ENCODE data around the gene CLDN2. TPM values are rescaled to one million over a fixed set of nuclear protein-coding genes. Genes with fewer than 3 reads are reported as not detected.

CLDN2 gene
- total and polyA plus RNA-seq, 10 of the 15 experiments (the other 5 are each of a cell fraction or from before 2014, with no cell fraction given): 0.06 TPM; not detected in 9

DNA sequence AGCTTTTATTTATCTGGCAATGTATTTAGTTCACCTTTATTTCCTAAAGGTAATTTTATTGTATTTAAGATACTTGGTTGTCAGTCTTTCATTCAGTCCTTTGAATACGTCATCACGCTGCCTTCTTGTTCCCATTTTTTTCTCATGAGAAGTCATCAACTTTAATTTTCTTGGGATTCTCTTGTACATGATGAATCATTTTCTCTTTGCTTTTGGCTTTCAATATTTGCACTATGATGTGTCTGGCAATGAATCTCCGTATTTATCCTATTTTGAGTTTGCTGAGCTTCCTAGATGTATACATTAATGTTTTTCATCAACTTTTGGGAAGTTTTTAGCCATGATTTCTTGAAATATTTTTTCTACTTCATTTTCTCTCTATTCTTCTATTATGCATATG is 28.4 kb downstream of the CLDN2 start (continued):
- TF ChIP-seq, protein P1, sequence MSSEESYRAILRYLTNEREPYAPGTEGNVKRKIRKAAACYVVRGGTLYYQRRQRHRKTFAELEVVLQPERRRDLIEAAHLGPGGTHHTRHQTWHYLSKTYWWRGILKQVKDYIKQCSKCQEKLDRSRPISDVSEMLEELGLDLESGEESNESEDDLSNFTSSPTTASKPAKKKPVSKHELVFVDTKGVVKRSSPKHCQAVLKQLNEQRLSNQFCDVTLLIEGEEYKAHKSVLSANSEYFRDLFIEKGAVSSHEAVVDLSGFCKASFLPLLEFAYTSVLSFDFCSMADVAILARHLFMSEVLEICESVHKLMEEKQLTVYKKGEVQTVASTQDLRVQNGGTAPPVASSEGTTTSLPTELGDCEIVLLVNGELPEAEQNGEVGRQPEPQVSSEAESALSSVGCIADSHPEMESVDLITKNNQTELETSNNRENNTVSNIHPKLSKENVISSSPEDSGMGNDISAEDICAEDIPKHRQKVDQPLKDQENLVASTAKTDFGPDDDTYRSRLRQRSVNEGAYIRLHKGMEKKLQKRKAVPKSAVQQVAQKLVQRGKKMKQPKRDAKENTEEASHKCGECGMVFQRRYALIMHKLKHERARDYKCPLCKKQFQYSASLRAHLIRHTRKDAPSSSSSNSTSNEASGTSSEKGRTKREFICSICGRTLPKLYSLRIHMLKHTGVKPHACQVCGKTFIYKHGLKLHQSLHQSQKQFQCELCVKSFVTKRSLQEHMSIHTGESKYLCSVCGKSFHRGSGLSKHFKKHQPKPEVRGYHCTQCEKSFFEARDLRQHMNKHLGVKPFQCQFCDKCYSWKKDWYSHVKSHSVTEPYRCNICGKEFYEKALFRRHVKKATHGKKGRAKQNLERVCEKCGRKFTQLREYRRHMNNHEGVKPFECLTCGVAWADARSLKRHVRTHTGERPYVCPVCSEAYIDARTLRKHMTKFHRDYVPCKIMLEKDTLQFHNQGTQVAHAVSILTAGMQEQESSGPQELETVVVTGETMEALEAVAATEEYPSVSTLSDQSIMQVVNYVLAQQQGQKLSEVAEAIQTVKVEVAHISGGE (CRISPR knock-in tag; IDR thresholded peaks at IDR 0.05): no peak
- TF ChIP-seq RELA (IDR thresholded peaks at IDR 0.05; ENCODE audit: borderline replicate concordance, partially characterized antibody) (no peak), TAF1 (IDR thresholded peaks at IDR 0.05; ENCODE audit: borderline replicate concordance, low read depth, low read length) (no peak)
- TF ChIP-seq, protein P2, sequence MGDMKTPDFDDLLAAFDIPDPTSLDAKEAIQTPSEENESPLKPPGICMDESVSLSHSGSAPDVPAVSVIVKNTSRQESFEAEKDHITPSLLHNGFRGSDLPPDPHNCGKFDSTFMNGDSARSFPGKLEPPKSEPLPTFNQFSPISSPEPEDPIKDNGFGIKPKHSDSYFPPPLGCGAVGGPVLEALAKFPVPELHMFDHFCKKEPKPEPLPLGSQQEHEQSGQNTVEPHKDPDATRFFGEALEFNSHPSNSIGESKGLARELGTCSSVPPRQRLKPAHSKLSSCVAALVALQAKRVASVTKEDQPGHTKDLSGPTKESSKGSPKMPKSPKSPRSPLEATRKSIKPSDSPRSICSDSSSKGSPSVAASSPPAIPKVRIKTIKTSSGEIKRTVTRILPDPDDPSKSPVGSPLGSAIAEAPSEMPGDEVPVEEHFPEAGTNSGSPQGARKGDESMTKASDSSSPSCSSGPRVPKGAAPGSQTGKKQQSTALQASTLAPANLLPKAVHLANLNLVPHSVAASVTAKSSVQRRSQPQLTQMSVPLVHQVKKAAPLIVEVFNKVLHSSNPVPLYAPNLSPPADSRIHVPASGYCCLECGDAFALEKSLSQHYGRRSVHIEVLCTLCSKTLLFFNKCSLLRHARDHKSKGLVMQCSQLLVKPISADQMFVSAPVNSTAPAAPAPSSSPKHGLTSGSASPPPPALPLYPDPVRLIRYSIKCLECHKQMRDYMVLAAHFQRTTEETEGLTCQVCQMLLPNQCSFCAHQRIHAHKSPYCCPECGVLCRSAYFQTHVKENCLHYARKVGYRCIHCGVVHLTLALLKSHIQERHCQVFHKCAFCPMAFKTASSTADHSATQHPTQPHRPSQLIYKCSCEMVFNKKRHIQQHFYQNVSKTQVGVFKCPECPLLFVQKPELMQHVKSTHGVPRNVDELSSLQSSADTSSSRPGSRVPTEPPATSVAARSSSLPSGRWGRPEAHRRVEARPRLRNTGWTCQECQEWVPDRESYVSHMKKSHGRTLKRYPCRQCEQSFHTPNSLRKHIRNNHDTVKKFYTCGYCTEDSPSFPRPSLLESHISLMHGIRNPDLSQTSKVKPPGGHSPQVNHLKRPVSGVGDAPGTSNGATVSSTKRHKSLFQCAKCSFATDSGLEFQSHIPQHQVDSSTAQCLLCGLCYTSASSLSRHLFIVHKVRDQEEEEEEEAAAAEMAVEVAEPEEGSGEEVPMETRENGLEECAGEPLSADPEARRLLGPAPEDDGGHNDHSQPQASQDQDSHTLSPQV (IDR thresholded peaks at IDR 0.05): no peak

DNA sequence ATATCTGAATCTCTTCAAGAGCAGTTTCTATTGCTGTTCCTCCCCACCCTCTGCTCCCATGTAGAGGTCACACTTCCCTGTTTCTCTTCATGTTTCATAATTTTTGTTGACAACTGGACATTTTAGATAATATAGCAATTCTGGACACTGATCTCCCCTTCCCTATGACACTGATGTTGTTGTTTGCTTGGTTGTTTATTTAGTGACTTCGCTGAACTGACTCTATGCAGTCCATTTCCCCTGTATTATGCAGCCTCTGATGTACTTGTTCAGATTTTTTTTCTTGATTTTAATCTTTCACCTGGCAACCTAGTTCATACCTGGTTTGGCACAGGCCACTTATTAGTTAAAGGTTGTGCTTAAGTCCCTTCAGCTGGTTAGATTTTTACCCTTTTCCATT is 29.2 kb downstream of the CLDN2 start:
- no TSS peak for BruUV-seq (replicated peaks)
- Histone ChIP-seq H3K9ac (ENCODE audit: control insufficient read depth, insufficient read depth, low read length) (no peak overlapping the region), H3K79me2 (ENCODE audit: control insufficient read depth, insufficient read depth, low read length) (no peaks in the 10 kb centered on the region), H3K9me3 (replicated peaks; ENCODE audit: control insufficient read depth, insufficient read depth, low read length) (no peaks in the 10 kb centered on the region), H3K36me3 (ENCODE audit: control insufficient read depth in 2 of 2, insufficient read depth in 2 of 2, low read length in 1 of 2) (no peaks in the 10 kb centered on the region), H3K4me1 (ENCODE audit: control insufficient read depth, insufficient read depth, low read length) (no peaks in the 10 kb centered on the region), H3K27me3 (replicated peaks in 1 of 2; ENCODE audit: control insufficient read depth in 2 of 2, insufficient read depth in 2 of 2, low read length in 1 of 2) (no peaks in the 10 kb centered on the region; a peak in 1 of 4 replicates), H3K4me3 (no peak overlapping the region), H3K27ac (ENCODE audit: control insufficient read depth, insufficient read depth) (no peak overlapping the region), H4K20me1 (ENCODE audit: control insufficient read depth, insufficient read depth) (no peaks in the 10 kb centered on the region), H2AFZ (ENCODE audit: control insufficient read depth, low read depth, low read length) (no peak overlapping the region), H3K4me2 (ENCODE audit: control insufficient read depth, insufficient read depth) (no peak overlapping the region)
- POLR2A ChIA-PET: no interaction called here
- DNase-seq (ENCODE audit: low read depth, low spot score) (no peak), ATAC-seq (no peak), FAIRE-seq (no peak)
- intact Hi-C loops (cut with micrococcal nuclease; ENCODE audit: unreplicated experiment): no loop called here
- CTCF ChIA-PET: interaction anchor here (1.6 to 2.0 kb wide), 2 partner anchors 10 to 51 kb away, joined by 4 to 5 read pairs; no protein-coding TSS in a partner anchor
- in situ Hi-C loops (cut with MboI): no loop called here
- 5% methylated on average over 1 of the region's 1 CpG for WGBS (ENCODE audit: insufficient coverage, insufficient replicate concordance, low lambda C conversion rate, missing lambda C conversion rate)
- SMC1A ChIA-PET (ENCODE audit: uncharacterized antibody, unreplicated experiment): interaction anchor here (1.5 kb wide), 1 partner anchor 55 kb away, joined by 3 read pairs; no protein-coding TSS in a partner anchor
- RAD21 ChIA-PET (ENCODE audit: unreplicated experiment): no interaction called here
- TF ChIP-seq, protein P3, sequence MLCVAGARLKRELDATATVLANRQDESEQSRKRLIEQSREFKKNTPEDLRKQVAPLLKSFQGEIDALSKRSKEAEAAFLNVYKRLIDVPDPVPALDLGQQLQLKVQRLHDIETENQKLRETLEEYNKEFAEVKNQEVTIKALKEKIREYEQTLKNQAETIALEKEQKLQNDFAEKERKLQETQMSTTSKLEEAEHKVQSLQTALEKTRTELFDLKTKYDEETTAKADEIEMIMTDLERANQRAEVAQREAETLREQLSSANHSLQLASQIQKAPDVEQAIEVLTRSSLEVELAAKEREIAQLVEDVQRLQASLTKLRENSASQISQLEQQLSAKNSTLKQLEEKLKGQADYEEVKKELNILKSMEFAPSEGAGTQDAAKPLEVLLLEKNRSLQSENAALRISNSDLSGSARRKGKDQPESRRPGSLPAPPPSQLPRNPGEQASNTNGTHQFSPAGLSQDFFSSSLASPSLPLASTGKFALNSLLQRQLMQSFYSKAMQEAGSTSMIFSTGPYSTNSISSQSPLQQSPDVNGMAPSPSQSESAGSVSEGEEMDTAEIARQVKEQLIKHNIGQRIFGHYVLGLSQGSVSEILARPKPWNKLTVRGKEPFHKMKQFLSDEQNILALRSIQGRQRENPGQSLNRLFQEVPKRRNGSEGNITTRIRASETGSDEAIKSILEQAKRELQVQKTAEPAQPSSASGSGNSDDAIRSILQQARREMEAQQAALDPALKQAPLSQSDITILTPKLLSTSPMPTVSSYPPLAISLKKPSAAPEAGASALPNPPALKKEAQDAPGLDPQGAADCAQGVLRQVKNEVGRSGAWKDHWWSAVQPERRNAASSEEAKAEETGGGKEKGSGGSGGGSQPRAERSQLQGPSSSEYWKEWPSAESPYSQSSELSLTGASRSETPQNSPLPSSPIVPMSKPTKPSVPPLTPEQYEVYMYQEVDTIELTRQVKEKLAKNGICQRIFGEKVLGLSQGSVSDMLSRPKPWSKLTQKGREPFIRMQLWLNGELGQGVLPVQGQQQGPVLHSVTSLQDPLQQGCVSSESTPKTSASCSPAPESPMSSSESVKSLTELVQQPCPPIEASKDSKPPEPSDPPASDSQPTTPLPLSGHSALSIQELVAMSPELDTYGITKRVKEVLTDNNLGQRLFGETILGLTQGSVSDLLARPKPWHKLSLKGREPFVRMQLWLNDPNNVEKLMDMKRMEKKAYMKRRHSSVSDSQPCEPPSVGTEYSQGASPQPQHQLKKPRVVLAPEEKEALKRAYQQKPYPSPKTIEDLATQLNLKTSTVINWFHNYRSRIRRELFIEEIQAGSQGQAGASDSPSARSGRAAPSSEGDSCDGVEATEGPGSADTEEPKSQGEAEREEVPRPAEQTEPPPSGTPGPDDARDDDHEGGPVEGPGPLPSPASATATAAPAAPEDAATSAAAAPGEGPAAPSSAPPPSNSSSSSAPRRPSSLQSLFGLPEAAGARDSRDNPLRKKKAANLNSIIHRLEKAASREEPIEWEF (IDR thresholded peaks at IDR 0.05; ENCODE audit: insufficient replicate concordance, low read depth, low read length): no peak
